ENCODE data around the gene LCN6. TPM values are rescaled to one million over a fixed set of nuclear protein-coding genes. Genes with fewer than 3 reads are reported as not detected.

The LCN6 gene
- total and polyA plus RNA-seq, 7 donors, result 1.2 to 19.1 (median 5.9) TPM

- WGBS, 2 donors, result 73 to 76% methylated on average over 16 of the region's 16 CpGs
- TF ChIP-seq, protein P1, sequence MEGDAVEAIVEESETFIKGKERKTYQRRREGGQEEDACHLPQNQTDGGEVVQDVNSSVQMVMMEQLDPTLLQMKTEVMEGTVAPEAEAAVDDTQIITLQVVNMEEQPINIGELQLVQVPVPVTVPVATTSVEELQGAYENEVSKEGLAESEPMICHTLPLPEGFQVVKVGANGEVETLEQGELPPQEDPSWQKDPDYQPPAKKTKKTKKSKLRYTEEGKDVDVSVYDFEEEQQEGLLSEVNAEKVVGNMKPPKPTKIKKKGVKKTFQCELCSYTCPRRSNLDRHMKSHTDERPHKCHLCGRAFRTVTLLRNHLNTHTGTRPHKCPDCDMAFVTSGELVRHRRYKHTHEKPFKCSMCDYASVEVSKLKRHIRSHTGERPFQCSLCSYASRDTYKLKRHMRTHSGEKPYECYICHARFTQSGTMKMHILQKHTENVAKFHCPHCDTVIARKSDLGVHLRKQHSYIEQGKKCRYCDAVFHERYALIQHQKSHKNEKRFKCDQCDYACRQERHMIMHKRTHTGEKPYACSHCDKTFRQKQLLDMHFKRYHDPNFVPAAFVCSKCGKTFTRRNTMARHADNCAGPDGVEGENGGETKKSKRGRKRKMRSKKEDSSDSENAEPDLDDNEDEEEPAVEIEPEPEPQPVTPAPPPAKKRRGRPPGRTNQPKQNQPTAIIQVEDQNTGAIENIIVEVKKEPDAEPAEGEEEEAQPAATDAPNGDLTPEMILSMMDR (IDR thresholded peaks at IDR 0.05), result no peak
- intact Hi-C loops (cut with DNase I), result no loop called here
- Histone ChIP-seq H3K36me3 (no peaks in the 10 kb centered on the region), H3K27ac (no peak overlapping the region), H3K9me3 (no peaks in the 10 kb centered on the region), H3K4me3 (no peak overlapping the region), H3K4me1 (peaks cover 0 to 16% (median 11%) of the 10 kb centered on the region in 4 donors), H3K27me3 (no peaks in the 10 kb centered on the region)
- DNase-seq, result no peak
Observed at GRCh38 chr9:136732444-136733178, 15.7 kb downstream of the LCN6 start.

DNA sequence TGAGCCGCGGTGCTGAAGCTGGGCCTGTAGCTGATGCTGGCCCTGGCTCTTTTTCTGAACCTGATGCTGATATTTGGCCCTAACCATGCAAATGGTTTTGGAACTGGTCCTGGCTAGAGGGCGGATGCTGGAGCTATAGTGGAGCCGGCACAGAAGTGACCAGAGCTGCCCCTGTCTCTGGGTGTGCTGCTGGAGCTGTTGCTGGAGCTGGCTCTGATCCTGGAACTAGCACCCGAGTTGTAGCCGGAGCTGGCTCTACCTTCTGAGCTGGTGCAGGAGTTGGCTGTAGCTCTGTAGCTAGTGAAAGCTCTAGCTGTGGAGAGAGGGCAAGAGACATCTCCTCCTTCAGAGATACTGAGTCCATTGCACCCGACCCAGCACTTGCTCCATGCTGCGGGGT, 18.4 kb downstream of the LCN6 start:
- intact Hi-C loops (cut with DNase I), result no loop called here
- Histone ChIP-seq H3K36me3 (peaks cover 6 to 18% (median 11%) of the 10 kb centered on the region in 4 donors), H3K4me1 (peaks cover 0 to 41% (median 34%) of the 10 kb centered on the region in 4 donors), H3K27ac (no peak overlapping the region), H3K4me3 (no peak overlapping the region), H3K9me3 (no peaks in the 10 kb centered on the region), H3K27me3 (no peaks in the 10 kb centered on the region)
- no peak for TF ChIP-seq EP300 (IDR thresholded peaks at IDR 0.05)
- TF ChIP-seq, protein P1 (IDR thresholded peaks at IDR 0.05), result no peak
- no peak for TF ChIP-seq POLR2A (IDR thresholded peaks at IDR 0.05)
- TF ChIP-seq POLR2AphosphoS5 (IDR thresholded peaks at IDR 0.05), result no peak
- no peak for DNase-seq
- 96% methylated on average over 8 of the region's 8 CpGs for WGBS, 2 donors

GRCh38 chr9:136729144-136729543, 19.2 kb downstream of the LCN6 start:
- intact Hi-C loops (cut with DNase I), result no loop called here
- Histone ChIP-seq H3K4me1 (peaks cover 0 to 43% (median 34%) of the 10 kb centered on the region in 4 donors), H3K36me3 (peaks cover 10 to 26% (median 18%) of the 10 kb centered on the region in 4 donors), H3K27me3 (no peaks in the 10 kb centered on the region), H3K4me3 (peak overlapping the region in 3 of 4 donors; percentile 63 to 88 (median 64)), H3K9me3 (no peaks in the 10 kb centered on the region), H3K27ac (peak overlapping the region in 3 of 4 donors; percentile 72 to 87 (median 85))
- 54 to 80% methylated on average over 7 of the region's 7 CpGs for WGBS, 2 donors
- DNase-seq, result no peak
- TF ChIP-seq, protein P1 (IDR thresholded peaks at IDR 0.05), result no peak
- TF ChIP-seq POLR2AphosphoS5 (IDR thresholded peaks at IDR 0.05), result no peak
- TF ChIP-seq POLR2A (IDR thresholded peaks at IDR 0.05), result no peak
- no peak for TF ChIP-seq EP300 (IDR thresholded peaks at IDR 0.05)

- peak overlapping the region; percentile 72 to 87 (median 80) for H3K27ac ChIP-seq
- TF ChIP-seq POLR2A (IDR thresholded peaks at IDR 0.05) (no peak), EP300 (IDR thresholded peaks at IDR 0.05) (no peak), POLR2AphosphoS5 (IDR thresholded peaks at IDR 0.05) (no peak)
- TF ChIP-seq, protein P1 (IDR thresholded peaks at IDR 0.05), result no peak
- 1 to 3% methylated on average over 53 of the region's 53 CpGs for WGBS, 2 donors
- intact Hi-C loops (cut with DNase I), result no loop called here
- no peak for DNase-seq
- H3K4me1 ChIP-seq, result peaks cover 0 to 43% (median 35%) of the 10 kb centered on the region in 4 donors
- H3K27me3 ChIP-seq, result no peaks in the 10 kb centered on the region
- H3K36me3 ChIP-seq, result peaks cover 15 to 31% (median 23%) of the 10 kb centered on the region in 4 donors
- H3K4me3 ChIP-seq, result peak overlapping the region; percentile 57 to 88 (median 64)
- no peaks in the 10 kb centered on the region for H3K9me3 ChIP-seq
Observed at GRCh38 chr9:136728548-136729123, 19.7 kb downstream of the LCN6 start.
